HepG2 (cell line): ENCODE measurements around the gene NRBP1. TPM values are rescaled to one million over a fixed set of nuclear protein-coding genes. Genes with fewer than 3 reads are reported as not detected.

Experiments used
- BRCA1 ChIP-seq: sonication (generic); formaldehyde crosslinking; IDR thresholded peaks from 2 replicates; pipeline ENCODE4 v1.4.0; 2020; ENCODE audit warnings: missing genetic modification reagents
- EED ChIP-seq: sonication (generic); formaldehyde crosslinking; IDR thresholded peaks from 2 replicates; pipeline ENCODE4 v1.5.0; 2020; ENCODE audit warnings: mild to moderate bottlenecking, missing genetic modification reagents
- HMG20A ChIP-seq: IDR thresholded peaks from 2 replicates; pipeline ENCODE4 v1.6.1; 2016; ENCODE audit warnings: borderline replicate concordance
- SP1 ChIP-seq, 2 experiments: fragments of 450-650 bp in 1 of 2; sonication (generic) in 1 of 2; formaldehyde crosslinking in 1 of 2; IDR thresholded peaks; 2 replicates each; pipeline versions ENCODE4 v1.4.0 to v1.6.1; 2016 to 2020; ENCODE audit warnings: missing genetic modification reagents in 1 of 2
- ZMYM3 ChIP-seq: sonication (generic); formaldehyde crosslinking; IDR thresholded peaks from 2 replicates; pipeline ENCODE4 v1.5.1; 2020; ENCODE audit warnings: mild to moderate bottlenecking, missing genetic modification reagents
- ZNF737 ChIP-seq: sonication (generic); formaldehyde crosslinking; IDR thresholded peaks from 2 replicates; pipeline ENCODE4 v1.5.0; 2020; ENCODE audit warnings: missing genetic modification reagents, mild to moderate bottlenecking, borderline replicate concordance
- ZNF766 ChIP-seq: sonication (generic); formaldehyde crosslinking; IDR thresholded peaks from 2 replicates; pipeline ENCODE4 v1.5.0; 2020; ENCODE audit warnings: missing genetic modification reagents, borderline replicate concordance
- ZSCAN20 ChIP-seq: sonication (generic); formaldehyde crosslinking; IDR thresholded peaks from 2 replicates; pipeline ENCODE4 v1.4.0; 2020; ENCODE audit warnings: missing genetic modification reagents, mild to moderate bottlenecking, borderline replicate concordance
- polyA plus RNA-seq, 8 experiments: library from polyadenylated mRNA; depleted of rRNA in 3 of 8; stranded (reverse) in 7 of 8; unstranded in 1 of 8; fragments of >200 nt; fragmentation: Illumina TruSeq in 4 of 8; extraction: Trizol in 4 of 8; gene quantifications; 2 replicates each; pipeline versions ENCODE4 v1.2.1 to v1.2.3, GENCODE V29; 2011 to 2016; ENCODE audit warnings: low read depth in 4 of 8, missing spikeins in 1 of 8, mixed read lengths in 1 of 8; ENCODE audit not compliant: insufficient read depth in 1 of 8
- total RNA-seq, 5 experiments: library from RNA; depleted of rRNA; stranded (reverse); fragments of >200 nt; fragmentation: Illumina TruSeq; extraction: Trizol; gene quantifications; 2 replicates each; pipeline ENCODE4 v1.2.3, GENCODE V29; 2016; ENCODE audit warnings: low read depth in 1 of 5
- TF ChIP-seq, protein P1 (sequence below): sonication (generic); formaldehyde crosslinking; IDR thresholded peaks from 2 replicates; pipeline ENCODE4 v1.4.0; 2020; ENCODE audit warnings: missing genetic modification reagents, borderline replicate concordance
- TF ChIP-seq, protein P2 (sequence below): IDR thresholded peaks from 2 replicates; pipeline ENCODE4 v1.6.1; 2016; ENCODE audit warnings: low read depth, control low read depth
- TF ChIP-seq, protein P3 (sequence below): sonication (generic); formaldehyde crosslinking; IDR thresholded peaks from 2 replicates; pipeline ENCODE4 v1.5.1; 2020; ENCODE audit warnings: missing genetic modification reagents, mild to moderate bottlenecking, borderline replicate concordance
- TF ChIP-seq, protein P4 (sequence below): IDR thresholded peaks from 2 replicates; pipeline ENCODE4 v1.6.1; 2016; ENCODE audit warnings: low read depth, missing genetic modification reagents, missing compliant biosample characterization
- TF ChIP-seq, protein P5 (sequence below): sonication (generic); formaldehyde crosslinking; IDR thresholded peaks from 2 replicates; pipeline ENCODE4 v1.4.0; 2020; ENCODE audit warnings: missing genetic modification reagents

NRBP1 gene
- total and polyA plus RNA-seq, 2 of the 13 experiments (the other 11 are each of a cell fraction or from before 2014, with no cell fraction given), result 165 to 240 TPM

DNA sequence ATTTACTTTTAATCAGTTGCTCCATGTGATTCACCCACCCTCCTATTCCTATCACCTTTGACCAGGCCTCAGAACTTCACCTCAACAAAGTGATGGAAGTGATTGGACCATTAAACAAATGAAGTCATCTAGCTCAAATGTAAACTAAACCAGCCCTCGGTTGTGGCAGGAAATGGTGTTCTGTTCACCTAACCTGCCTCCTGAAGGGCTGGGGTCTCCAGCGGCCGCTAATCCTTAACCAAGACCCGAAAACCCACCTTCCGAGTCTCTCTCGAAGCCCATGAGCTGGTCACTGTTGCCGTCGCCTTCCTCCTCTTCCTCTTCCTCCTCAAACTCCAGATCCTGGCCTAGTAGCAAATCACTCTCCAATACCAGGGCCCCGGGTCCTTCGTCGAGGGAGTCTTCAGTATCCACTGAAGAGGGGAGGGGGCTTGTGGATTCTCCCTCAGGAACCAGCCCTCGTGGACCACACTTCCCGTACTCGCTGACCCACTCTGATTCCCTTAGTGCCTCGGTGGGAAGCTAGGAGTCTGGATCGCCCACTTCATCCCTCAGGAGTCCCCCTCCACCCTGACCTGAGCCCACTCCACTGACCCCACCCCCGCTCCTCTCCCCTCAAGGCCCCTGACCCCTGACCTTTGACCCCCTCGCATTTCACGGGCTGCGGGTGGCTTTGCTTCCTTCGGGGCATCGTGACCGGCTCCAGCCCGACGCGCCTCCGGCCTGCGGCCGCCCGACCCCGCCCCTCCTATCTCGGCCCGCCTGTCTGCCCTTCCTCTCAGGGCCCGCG, 48.4 kb upstream of the NRBP1 start (continued):
- TF ChIP-seq SP1 (IDR thresholded peaks at IDR 0.05) (no peak), SP1 (CRISPR knock-in tag; IDR thresholded peaks at IDR 0.05) (0 out of 2 replicates have a peak, but pooled peaks have one; percentile 16), ZNF766 (CRISPR knock-in tag) (no peak), EED (no peak), ZMYM3 (no peak), ZNF737 (CRISPR knock-in tag) (no peak), ZSCAN20 (CRISPR knock-in tag) (no peak), BRCA1 (CRISPR knock-in tag) (no peak), HMG20A (CRISPR knock-in tag) (no peak)
- TF ChIP-seq, protein P1, sequence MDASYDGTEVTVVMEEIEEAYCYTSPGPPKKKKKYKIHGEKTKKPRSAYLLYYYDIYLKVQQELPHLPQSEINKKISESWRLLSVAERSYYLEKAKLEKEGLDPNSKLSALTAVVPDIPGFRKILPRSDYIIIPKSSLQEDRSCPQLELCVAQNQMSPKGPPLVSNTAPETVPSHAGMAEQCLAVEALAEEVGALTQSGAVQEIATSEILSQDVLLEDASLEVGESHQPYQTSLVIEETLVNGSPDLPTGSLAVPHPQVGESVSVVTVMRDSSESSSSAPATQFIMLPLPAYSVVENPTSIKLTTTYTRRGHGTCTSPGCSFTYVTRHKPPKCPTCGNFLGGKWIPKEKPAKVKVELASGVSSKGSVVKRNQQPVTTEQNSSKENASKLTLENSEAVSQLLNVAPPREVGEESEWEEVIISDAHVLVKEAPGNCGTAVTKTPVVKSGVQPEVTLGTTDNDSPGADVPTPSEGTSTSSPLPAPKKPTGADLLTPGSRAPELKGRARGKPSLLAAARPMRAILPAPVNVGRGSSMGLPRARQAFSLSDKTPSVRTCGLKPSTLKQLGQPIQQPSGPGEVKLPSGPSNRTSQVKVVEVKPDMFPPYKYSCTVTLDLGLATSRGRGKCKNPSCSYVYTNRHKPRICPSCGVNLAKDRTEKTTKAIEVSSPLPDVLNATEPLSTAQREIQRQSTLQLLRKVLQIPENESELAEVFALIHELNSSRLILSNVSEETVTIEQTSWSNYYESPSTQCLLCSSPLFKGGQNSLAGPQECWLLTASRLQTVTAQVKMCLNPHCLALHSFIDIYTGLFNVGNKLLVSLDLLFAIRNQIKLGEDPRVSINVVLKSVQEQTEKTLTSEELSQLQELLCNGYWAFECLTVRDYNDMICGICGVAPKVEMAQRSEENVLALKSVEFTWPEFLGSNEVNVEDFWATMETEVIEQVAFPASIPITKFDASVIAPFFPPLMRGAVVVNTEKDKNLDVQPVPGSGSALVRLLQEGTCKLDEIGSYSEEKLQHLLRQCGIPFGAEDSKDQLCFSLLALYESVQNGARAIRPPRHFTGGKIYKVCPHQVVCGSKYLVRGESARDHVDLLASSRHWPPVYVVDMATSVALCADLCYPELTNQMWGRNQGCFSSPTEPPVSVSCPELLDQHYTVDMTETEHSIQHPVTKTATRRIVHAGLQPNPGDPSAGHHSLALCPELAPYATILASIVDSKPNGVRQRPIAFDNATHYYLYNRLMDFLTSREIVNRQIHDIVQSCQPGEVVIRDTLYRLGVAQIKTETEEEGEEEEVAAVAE (CRISPR knock-in tag), result 0 out of 2 replicates have a peak, but pooled peaks have one; percentile 18
- TF ChIP-seq, protein P2, sequence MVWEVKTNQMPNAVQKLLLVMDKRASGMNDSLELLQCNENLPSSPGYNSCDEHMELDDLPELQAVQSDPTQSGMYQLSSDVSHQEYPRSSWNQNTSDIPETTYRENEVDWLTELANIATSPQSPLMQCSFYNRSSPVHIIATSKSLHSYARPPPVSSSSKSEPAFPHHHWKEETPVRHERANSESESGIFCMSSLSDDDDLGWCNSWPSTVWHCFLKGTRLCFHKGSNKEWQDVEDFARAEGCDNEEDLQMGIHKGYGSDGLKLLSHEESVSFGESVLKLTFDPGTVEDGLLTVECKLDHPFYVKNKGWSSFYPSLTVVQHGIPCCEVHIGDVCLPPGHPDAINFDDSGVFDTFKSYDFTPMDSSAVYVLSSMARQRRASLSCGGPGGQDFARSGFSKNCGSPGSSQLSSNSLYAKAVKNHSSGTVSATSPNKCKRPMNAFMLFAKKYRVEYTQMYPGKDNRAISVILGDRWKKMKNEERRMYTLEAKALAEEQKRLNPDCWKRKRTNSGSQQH (CRISPR knock-in tag), result no peak
- TF ChIP-seq, protein P3, sequence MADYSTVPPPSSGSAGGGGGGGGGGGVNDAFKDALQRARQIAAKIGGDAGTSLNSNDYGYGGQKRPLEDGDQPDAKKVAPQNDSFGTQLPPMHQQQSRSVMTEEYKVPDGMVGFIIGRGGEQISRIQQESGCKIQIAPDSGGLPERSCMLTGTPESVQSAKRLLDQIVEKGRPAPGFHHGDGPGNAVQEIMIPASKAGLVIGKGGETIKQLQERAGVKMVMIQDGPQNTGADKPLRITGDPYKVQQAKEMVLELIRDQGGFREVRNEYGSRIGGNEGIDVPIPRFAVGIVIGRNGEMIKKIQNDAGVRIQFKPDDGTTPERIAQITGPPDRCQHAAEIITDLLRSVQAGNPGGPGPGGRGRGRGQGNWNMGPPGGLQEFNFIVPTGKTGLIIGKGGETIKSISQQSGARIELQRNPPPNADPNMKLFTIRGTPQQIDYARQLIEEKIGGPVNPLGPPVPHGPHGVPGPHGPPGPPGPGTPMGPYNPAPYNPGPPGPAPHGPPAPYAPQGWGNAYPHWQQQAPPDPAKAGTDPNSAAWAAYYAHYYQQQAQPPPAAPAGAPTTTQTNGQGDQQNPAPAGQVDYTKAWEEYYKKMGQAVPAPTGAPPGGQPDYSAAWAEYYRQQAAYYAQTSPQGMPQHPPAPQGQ (CRISPR knock-in tag), result no peak
- TF ChIP-seq, protein P4, sequence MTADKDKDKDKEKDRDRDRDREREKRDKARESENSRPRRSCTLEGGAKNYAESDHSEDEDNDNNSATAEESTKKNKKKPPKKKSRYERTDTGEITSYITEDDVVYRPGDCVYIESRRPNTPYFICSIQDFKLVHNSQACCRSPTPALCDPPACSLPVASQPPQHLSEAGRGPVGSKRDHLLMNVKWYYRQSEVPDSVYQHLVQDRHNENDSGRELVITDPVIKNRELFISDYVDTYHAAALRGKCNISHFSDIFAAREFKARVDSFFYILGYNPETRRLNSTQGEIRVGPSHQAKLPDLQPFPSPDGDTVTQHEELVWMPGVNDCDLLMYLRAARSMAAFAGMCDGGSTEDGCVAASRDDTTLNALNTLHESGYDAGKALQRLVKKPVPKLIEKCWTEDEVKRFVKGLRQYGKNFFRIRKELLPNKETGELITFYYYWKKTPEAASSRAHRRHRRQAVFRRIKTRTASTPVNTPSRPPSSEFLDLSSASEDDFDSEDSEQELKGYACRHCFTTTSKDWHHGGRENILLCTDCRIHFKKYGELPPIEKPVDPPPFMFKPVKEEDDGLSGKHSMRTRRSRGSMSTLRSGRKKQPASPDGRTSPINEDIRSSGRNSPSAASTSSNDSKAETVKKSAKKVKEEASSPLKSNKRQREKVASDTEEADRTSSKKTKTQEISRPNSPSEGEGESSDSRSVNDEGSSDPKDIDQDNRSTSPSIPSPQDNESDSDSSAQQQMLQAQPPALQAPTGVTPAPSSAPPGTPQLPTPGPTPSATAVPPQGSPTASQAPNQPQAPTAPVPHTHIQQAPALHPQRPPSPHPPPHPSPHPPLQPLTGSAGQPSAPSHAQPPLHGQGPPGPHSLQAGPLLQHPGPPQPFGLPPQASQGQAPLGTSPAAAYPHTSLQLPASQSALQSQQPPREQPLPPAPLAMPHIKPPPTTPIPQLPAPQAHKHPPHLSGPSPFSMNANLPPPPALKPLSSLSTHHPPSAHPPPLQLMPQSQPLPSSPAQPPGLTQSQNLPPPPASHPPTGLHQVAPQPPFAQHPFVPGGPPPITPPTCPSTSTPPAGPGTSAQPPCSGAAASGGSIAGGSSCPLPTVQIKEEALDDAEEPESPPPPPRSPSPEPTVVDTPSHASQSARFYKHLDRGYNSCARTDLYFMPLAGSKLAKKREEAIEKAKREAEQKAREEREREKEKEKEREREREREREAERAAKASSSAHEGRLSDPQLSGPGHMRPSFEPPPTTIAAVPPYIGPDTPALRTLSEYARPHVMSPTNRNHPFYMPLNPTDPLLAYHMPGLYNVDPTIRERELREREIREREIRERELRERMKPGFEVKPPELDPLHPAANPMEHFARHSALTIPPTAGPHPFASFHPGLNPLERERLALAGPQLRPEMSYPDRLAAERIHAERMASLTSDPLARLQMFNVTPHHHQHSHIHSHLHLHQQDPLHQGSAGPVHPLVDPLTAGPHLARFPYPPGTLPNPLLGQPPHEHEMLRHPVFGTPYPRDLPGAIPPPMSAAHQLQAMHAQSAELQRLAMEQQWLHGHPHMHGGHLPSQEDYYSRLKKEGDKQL (CRISPR knock-in tag), result 0 out of 2 replicates have a peak, but pooled peaks have one; percentile 6
- TF ChIP-seq, protein P5, sequence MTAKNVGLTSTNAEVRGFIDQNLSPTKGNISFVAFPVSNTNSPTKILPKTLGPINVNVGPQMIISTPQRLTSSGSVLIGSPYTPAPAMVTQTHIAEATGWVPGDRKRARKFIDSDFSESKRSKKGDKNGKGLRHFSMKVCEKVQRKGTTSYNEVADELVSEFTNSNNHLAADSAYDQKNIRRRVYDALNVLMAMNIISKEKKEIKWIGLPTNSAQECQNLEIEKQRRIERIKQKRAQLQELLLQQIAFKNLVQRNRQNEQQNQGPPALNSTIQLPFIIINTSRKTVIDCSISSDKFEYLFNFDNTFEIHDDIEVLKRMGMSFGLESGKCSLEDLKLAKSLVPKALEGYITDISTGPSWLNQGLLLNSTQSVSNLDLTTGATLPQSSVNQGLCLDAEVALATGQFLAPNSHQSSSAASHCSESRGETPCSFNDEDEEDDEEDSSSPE (CRISPR knock-in tag), result 0 out of 2 replicates have a peak, but pooled peaks have one; percentile 25
